Measurements from ENCODE around the gene PRPF18. TPM values are rescaled to one million over a fixed set of nuclear protein-coding genes. Genes with fewer than 3 reads are reported as not detected.

PRPF18 gene
- total RNA-seq, 2 experiments from 2014 or later: 24.8 to 29.2 TPM

DNA sequence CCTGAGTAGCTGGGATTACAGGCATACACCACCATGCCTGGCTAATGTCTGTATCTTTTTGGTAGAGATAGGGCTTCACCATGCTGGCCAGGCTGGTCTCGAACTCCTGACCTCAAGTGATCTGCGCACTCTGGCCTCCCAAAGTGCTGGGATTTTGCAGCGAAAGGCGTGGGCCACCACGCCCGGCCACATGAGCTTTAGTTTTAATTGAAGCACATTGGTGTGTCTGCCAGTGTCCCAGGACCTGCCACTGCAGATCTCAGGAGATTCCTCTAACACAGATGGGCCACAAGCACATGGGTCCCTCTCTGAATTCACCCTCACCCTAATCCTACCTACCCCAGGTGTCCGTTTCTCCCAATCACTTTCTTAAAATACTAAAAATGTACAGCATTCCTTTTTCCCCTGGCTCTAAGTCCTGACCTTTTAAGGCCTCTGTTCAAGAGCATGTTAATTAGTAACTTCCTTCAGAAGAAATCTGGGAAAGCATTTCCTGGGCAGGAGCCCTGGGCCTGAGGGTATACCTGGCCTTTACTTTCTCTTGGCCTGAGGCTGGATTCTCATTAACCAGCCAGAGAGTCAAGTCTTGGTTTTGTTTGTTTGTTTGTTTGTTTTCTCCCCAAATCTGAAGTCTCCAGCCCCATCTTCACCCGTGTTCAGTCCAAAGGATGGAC, 82.6 kb downstream of the PRPF18 start:
- Mint-ChIP-seq H3K27ac (no peak overlapping the region), H3K4me1 (no peaks in the 10 kb centered on the region), H3K9me3 (no peaks in the 10 kb centered on the region), H3K4me3 (no peak overlapping the region), H3K27me3 (no peaks in the 10 kb centered on the region), H3K36me3 (ENCODE audit: low read depth) (no peaks in the 10 kb centered on the region)
- ChIA-PET POLR2A (no interaction called here), CTCF (interaction anchor here (0.5 to 1.1 kb wide), 3 partner anchors 10 to 439 kb away, joined by 3 to 4 read pairs (median 3); no protein-coding TSS in a partner anchor)
- no peak for DNase-seq

DNA sequence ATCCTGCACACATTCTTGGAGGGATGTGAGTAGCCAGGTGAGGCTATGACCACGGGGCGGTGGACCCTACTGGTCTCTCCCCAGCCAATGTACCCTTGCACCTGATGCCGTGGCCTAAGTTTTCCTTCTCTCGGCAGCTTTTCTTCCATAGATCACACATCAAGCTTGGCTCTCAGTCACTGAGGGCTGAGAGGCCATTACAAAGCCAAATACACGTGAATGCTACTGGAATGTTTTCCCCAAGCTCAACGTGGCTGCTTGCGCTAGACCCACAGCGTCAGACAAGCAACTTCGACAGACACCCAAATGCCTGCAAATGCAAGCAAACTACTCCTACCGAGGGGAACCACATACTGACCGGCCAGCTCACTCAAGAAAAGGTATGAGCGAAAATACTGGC, 83.1 kb downstream of the PRPF18 start:
- H3K27ac Mint-ChIP-seq: no peak overlapping the region
- CTCF ChIA-PET: no interaction called here
- no peaks in the 10 kb centered on the region for H3K36me3 Mint-ChIP-seq (ENCODE audit: low read depth)
- POLR2A ChIA-PET: no interaction called here
- H3K27me3 Mint-ChIP-seq: no peaks in the 10 kb centered on the region
- no peaks in the 10 kb centered on the region for H3K4me1 Mint-ChIP-seq
- H3K4me3 Mint-ChIP-seq: no peak overlapping the region
- H3K9me3 Mint-ChIP-seq: no peaks in the 10 kb centered on the region
- DNase-seq: no peak

DNA sequence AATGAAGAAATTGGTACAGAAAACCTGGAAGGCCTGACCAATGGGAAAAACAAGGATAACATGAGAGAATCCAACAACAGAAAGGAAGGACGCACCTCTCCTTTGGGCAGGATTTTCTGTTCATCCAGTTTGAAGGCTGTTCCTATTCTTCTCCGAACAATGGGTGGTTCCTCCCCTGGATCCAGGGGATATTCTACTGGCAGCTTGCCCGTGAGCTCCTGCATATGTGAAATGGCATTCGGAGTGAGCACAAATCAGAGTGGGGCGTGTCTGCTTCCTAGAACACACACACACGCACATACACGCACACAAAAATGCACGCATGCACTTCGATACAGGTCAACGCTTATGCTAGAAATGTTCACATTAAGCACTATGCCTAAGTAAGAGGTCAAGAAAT, 83.5 kb downstream of the PRPF18 start:
- ChIA-PET POLR2A (no interaction called here), CTCF (no interaction called here)
- H3K36me3 Mint-ChIP-seq (ENCODE audit: low read depth): no peaks in the 10 kb centered on the region
- no peak for DNase-seq
- H3K4me1 Mint-ChIP-seq: no peaks in the 10 kb centered on the region
- no peaks in the 10 kb centered on the region for H3K9me3 Mint-ChIP-seq
- H3K4me3 Mint-ChIP-seq: no peak overlapping the region
- no peak overlapping the region for H3K27ac Mint-ChIP-seq
- no peaks in the 10 kb centered on the region for H3K27me3 Mint-ChIP-seq

DNA sequence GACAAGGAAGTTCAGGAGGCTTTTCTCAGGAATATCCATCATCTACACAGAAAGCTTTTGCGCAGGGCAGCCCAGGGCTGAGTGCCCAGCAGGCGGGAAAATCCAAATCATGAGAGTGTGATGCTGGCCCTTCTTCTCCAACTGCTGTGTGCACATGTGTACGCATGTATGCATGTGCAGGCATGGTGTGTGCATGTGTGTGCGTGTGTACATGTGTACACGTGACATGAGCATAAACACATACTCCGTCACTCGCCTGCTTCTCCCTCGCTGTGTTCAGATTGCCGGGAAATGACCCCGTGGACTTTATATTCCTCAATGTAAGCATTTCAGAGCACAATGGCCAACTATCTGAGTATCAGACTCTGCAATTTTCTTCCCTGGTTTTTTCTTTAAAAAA, 85.1 kb downstream of the PRPF18 start:
- Mint-ChIP-seq H3K36me3 (ENCODE audit: low read depth) (no peaks in the 10 kb centered on the region), H3K9me3 (no peaks in the 10 kb centered on the region), H3K4me1 (no peaks in the 10 kb centered on the region), H3K27ac (no peak overlapping the region), H3K27me3 (no peaks in the 10 kb centered on the region), H3K4me3 (no peak overlapping the region)
- DNase-seq: no peak
- POLR2A ChIA-PET: no interaction called here
- CTCF ChIA-PET: interaction anchor here (1.2 kb wide), 1 partner anchor 20 kb away, joined by 3 read pairs; no protein-coding TSS in a partner anchor

DNA sequence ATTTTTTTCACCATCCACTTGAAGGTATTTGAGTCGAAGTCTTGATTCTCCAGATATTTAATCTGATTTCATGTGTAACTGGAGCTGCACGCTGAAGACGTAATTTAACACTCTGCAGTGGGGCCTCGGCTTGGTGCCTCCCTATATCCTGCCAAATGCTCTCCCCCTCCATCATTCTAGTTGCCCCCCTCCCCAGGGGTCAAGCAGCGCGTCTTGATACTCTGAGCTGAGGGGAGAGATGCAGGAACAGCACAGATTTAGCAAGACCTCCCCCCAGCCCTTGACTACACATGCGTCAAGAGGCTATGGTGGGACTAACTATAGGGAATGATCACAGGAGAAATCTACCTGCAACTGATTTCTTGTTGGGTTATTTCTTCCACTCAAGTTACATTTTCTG, 85.8 kb downstream of the PRPF18 start:
- no peaks in the 10 kb centered on the region for H3K4me1 Mint-ChIP-seq
- no peak overlapping the region for H3K4me3 Mint-ChIP-seq
- no peak overlapping the region for H3K27ac Mint-ChIP-seq
- no peak for DNase-seq
- H3K27me3 Mint-ChIP-seq: no peaks in the 10 kb centered on the region
- H3K36me3 Mint-ChIP-seq (ENCODE audit: low read depth): no peaks in the 10 kb centered on the region
- H3K9me3 Mint-ChIP-seq: no peaks in the 10 kb centered on the region
- POLR2A ChIA-PET: no interaction called here
- CTCF ChIA-PET: no interaction called here

DNA sequence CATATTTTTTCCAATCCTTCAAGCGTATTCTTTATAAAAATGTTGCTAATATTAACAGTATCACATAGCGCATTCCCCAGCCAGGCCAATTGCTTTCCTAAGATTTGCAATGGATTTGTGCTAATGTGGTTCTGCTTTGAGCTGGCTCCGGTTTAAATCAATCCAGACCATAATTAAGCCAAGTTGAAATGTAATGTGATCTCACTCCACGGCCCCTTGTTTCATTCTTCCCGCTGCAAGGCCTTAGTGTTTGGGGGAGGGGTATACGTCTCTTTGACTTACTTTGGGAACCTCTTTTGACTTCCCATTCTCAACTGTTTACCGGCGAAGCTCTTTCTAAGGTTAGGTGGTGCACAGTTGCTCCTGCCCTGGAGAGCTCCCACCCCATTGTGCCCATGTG, 86.4 kb downstream of the PRPF18 start:
- ChIA-PET POLR2A (no interaction called here), CTCF (interaction anchor here (1.0 kb wide), 1 partner anchor 22 kb away, joined by 3 read pairs; no protein-coding TSS in a partner anchor)
- DNase-seq: no peak
- H3K4me1 Mint-ChIP-seq: no peaks in the 10 kb centered on the region
- H3K9me3 Mint-ChIP-seq: no peaks in the 10 kb centered on the region
- H3K27me3 Mint-ChIP-seq: no peaks in the 10 kb centered on the region
- H3K4me3 Mint-ChIP-seq: no peak overlapping the region
- H3K27ac Mint-ChIP-seq: no peak overlapping the region
- no peaks in the 10 kb centered on the region for H3K36me3 Mint-ChIP-seq (ENCODE audit: low read depth)

DNA sequence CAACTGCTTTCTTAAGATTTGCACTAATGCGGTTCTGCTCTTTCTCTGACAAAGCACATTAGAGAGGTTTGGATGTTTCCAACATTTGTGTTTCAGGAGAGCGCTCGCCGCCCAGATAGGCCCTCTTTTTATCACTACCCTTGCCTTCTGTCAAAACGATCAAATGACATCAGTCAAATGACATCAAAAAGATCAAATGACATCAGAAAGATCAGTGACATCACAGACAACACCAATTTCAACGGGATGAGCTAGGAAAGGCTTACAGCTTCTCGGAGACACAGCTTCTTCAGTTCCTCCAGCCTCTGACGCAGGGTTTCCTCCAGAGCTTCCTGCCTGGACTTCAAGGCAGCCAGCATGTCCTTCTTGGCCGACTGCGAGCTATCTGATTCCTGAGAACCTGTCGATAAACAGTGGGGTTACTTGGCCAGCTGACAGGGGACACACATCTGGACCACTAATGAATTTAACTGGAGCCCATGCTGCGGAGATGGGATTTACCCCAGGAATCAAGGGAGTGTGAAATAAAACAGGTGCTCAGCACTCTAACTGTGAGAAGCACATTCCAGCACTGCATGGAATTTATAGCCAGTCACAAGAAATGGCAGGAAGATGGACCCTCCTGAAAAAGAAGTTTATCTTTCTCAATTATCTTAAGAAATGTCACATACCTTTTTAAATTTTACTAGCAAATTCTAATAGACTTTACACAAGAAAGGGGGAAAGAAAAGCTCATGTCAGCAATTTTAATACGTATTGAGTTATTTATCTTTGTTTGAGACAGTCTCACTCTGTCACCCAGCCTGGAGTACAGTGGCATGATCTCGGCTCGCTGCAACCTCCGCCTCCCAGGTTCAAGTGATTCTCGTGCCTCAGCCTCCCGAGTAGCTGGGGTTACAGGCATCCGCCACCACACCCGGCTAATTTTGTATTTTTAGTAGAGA, 88.2 kb downstream of the PRPF18 start:
- Mint-ChIP-seq H3K4me3 (no peak overlapping the region), H3K9me3 (no peaks in the 10 kb centered on the region), H3K27ac (no peak overlapping the region), H3K27me3 (peaks cover 2% of the 10 kb centered on the region), H3K4me1 (no peaks in the 10 kb centered on the region), H3K36me3 (ENCODE audit: low read depth) (no peaks in the 10 kb centered on the region)
- POLR2A ChIA-PET: no interaction called here
- no peak for DNase-seq
- CTCF ChIA-PET: no interaction called here

DNA sequence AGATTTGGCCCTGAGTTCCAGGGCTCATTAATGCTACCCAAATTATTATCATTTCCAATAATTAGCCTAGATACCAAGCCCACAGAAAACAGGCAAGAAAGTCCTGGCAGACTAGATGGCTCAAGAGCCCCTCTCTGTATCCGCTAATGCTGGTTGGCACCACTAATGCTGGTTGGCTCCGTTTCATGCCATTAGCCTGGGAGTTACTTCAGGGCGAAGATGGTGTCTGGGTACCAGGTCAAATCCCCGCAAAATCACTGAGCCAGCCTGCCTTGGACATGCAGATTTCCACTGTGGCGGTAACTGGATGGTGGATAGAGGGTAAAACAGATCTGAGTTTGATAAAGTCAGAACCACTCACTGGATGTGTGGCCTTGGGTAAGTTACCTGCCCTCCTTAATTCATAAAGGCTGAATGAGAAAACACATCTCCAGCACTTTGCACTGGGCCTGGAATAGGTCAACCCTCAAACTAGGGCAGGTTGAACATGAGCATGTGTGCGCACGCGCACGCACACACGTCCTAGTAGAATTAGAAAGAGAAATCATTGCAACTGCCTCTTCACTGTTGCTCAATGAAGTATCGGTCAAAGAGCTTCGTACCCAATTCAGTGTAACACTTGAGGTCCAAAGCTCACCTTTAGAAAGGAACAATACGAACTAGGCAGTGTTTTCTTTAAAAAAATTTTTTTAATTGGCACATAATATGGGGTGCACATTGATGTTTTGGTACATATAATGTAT, 91.5 kb downstream of the PRPF18 start:
- no peaks in the 10 kb centered on the region for H3K9me3 Mint-ChIP-seq
- H3K36me3 Mint-ChIP-seq (ENCODE audit: low read depth): no peaks in the 10 kb centered on the region
- no peak for DNase-seq
- ChIA-PET CTCF (no interaction called here), POLR2A (no interaction called here)
- no peak overlapping the region for H3K27ac Mint-ChIP-seq
- H3K27me3 Mint-ChIP-seq: peaks cover 7% of the 10 kb centered on the region
- no peaks in the 10 kb centered on the region for H3K4me1 Mint-ChIP-seq
- H3K4me3 Mint-ChIP-seq: no peak overlapping the region

Other genes with a start within 250 kb of the PRPF18 start
- gene SEPHS1, start 238.7 kb upstream of the PRPF18 start, total RNA-seq: 10 to 100 TPM; 74.4 to 74.9 TPM
- not detected for gene BEND7, start 58.0 kb upstream of the PRPF18 start, total RNA-seq

Measured in activated CD4-positive, alpha-beta T cell treated with anti-CD3 and anti-CD28 coated beads, Interleukin-2, amount 10 ng/mL, durations not matched to agents 7 days and 5 days (primary cell).